ENCODE results near the gene FLT3. TPM values are rescaled to one million over a fixed set of nuclear protein-coding genes. Genes with fewer than 3 reads are reported as not detected.
"Not testable (repeated sequence)": the region's sequence is repeated elsewhere in the genome, so short reads cannot be mapped to it uniquely, and the experiment has no call there.

Gene FLT3
- total RNA-seq, 1 donor from 2014 or later: not detected

DNA sequence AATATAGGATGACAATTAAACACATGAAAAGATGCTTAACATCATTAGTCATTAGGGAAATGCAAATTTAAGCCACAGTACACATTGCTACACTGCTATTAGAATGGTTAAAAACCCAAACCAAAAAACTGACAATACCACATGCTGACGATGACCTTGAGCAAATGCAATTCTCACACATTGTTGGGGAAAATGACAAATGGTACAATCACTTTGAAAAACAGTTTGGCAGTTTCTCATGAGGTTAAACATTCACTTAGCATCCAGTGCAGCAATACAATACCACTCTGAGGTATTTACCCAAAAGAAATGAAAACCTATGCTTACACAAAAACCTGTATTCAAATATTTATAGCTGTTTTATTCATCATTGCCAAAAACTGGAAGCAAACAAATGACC, 11.3 kb downstream of the FLT3 start:
- Mint-ChIP-seq H3K9me3 (ENCODE audit: unreplicated experiment) (no peaks in the 10 kb centered on the region), H3K27ac (ENCODE audit: unreplicated experiment) (no peak overlapping the region), H3K27me3 (ENCODE audit: unreplicated experiment) (peaks cover 3% of the 10 kb centered on the region), H3K4me3 (ENCODE audit: unreplicated experiment) (no peak overlapping the region), H3K36me3 (ENCODE audit: low read depth, unreplicated experiment) (no peaks in the 10 kb centered on the region), H3K4me1 (ENCODE audit: unreplicated experiment) (no peaks in the 10 kb centered on the region)
- TF ChIP-seq, protein P1, sequence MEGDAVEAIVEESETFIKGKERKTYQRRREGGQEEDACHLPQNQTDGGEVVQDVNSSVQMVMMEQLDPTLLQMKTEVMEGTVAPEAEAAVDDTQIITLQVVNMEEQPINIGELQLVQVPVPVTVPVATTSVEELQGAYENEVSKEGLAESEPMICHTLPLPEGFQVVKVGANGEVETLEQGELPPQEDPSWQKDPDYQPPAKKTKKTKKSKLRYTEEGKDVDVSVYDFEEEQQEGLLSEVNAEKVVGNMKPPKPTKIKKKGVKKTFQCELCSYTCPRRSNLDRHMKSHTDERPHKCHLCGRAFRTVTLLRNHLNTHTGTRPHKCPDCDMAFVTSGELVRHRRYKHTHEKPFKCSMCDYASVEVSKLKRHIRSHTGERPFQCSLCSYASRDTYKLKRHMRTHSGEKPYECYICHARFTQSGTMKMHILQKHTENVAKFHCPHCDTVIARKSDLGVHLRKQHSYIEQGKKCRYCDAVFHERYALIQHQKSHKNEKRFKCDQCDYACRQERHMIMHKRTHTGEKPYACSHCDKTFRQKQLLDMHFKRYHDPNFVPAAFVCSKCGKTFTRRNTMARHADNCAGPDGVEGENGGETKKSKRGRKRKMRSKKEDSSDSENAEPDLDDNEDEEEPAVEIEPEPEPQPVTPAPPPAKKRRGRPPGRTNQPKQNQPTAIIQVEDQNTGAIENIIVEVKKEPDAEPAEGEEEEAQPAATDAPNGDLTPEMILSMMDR (IDR thresholded peaks at IDR 0.05; ENCODE audit: unreplicated experiment): no peak
- DNase-seq (ENCODE audit: low spot score): no peak

DNA sequence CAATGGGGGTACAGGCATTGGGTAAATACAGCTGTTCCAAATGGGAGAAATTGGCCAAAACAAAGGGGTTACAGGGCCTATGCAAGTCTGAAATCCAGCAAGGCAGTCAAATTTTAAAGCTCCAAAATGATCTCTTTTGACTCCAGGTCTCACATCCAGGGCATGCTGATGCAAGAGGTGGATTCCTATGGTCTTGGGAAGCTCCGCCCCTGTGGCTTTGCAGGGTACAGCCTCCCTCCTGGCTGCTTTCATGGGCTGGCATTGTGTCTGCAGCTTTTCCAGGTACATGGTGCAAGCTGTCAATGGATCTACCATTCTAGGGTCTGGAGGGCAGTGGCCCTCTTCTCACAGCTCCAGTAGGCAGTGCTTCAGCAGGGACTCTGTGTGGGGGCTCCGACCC, 22.6 kb downstream of the FLT3 start:
- H3K27ac Mint-ChIP-seq (ENCODE audit: unreplicated experiment); H3K4me1 Mint-ChIP-seq (ENCODE audit: unreplicated experiment); DNase-seq (ENCODE audit: low spot score); H3K36me3 Mint-ChIP-seq (ENCODE audit: low read depth, unreplicated experiment); H3K27me3 Mint-ChIP-seq (ENCODE audit: unreplicated experiment); H3K4me3 Mint-ChIP-seq (ENCODE audit: unreplicated experiment); H3K9me3 Mint-ChIP-seq (ENCODE audit: unreplicated experiment): not testable (repeated sequence)

DNA sequence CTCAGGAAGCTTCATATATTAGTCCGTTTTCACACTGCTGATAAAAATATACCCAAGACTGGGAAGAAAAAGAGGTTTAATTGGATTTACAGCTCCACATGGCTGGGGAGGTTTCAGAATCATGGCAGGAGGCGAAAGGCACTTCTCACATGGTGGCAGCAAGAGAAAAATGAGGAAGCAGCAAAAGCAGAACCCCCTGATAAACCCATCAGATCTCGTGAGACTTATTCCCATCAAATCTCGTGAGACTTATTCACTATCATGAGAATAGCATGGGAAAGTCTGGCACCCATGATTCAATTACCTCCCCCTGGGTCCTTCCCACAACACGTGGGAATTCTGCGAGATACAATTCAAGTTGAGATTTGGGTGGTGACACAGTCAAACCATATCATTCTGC, 23.1 kb downstream of the FLT3 start:
- Mint-ChIP-seq H3K36me3 (ENCODE audit: low read depth, unreplicated experiment) (no peaks in the 10 kb centered on the region), H3K27ac (ENCODE audit: unreplicated experiment) (no peak overlapping the region), H3K9me3 (ENCODE audit: unreplicated experiment) (no peaks in the 10 kb centered on the region), H3K4me3 (ENCODE audit: unreplicated experiment) (no peak overlapping the region), H3K4me1 (ENCODE audit: unreplicated experiment) (no peaks in the 10 kb centered on the region), H3K27me3 (ENCODE audit: unreplicated experiment) (no peaks in the 10 kb centered on the region)
- TF ChIP-seq, protein P1 (IDR thresholded peaks at IDR 0.05; ENCODE audit: unreplicated experiment): no peak
- DNase-seq (ENCODE audit: low spot score): no peak

DNA sequence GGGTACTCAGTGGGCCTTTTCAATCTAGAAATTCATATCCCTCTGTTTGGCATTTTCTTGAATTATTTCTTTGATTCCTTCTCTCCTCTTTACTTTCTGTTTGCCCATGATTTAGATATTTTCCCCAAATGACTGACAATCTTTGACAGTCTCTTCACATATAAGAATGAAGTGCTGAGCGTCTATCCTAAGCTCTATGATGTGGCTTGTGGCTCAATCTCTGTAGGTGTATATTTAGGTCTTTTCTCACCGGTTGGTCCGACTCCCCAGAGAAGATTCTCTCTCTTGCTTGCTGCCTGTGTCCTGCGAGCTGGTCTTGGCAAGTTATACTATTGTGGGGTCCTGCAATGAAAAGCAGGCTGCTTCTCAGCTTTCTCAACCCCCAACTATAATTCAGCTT, 29.0 kb downstream of the FLT3 start:
- no peak for DNase-seq (ENCODE audit: low spot score)
- Mint-ChIP-seq H3K4me1 (ENCODE audit: unreplicated experiment) (peaks cover 4% of the 10 kb centered on the region), H3K4me3 (ENCODE audit: unreplicated experiment) (no peak overlapping the region), H3K36me3 (ENCODE audit: low read depth, unreplicated experiment) (no peaks in the 10 kb centered on the region), H3K27ac (ENCODE audit: unreplicated experiment) (no peak overlapping the region), H3K27me3 (ENCODE audit: unreplicated experiment) (no peaks in the 10 kb centered on the region), H3K9me3 (ENCODE audit: unreplicated experiment) (no peaks in the 10 kb centered on the region)
- TF ChIP-seq, protein P1 (IDR thresholded peaks at IDR 0.05; ENCODE audit: unreplicated experiment): no peak

DNA sequence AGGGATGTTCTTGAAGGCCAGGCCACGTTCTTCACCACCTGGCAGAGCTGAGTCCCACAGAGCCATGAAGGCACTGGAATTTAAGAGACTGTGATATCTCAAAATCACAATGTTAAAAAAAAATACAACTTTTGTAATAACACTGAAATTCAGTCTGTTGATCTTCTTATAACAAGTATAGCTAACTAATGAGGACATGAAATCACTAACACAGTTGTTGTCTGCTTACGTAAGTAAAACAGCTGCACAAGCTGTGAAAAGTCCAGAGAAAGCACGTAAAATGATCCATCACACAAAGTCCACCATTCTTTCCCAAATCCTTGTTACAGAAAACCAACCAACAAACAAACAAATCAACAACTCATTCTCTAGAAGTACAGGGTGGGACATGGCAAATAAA, 32.9 kb downstream of the FLT3 start:
- H3K4me1 Mint-ChIP-seq (ENCODE audit: unreplicated experiment): peaks cover 4% of the 10 kb centered on the region
- no peaks in the 10 kb centered on the region for H3K27me3 Mint-ChIP-seq (ENCODE audit: unreplicated experiment)
- DNase-seq (ENCODE audit: low spot score): no peak
- no peaks in the 10 kb centered on the region for H3K36me3 Mint-ChIP-seq (ENCODE audit: low read depth, unreplicated experiment)
- H3K4me3 Mint-ChIP-seq (ENCODE audit: unreplicated experiment): no peak overlapping the region
- H3K9me3 Mint-ChIP-seq (ENCODE audit: unreplicated experiment): no peaks in the 10 kb centered on the region
- no peak overlapping the region for H3K27ac Mint-ChIP-seq (ENCODE audit: unreplicated experiment)
- TF ChIP-seq, protein P1 (IDR thresholded peaks at IDR 0.05; ENCODE audit: unreplicated experiment): no peak

Data from endothelial cell (in vitro differentiated cells).